Hepatocyte (in vitro differentiated cells): ENCODE measurements around the gene PNPLA7. TPM values are rescaled to one million over a fixed set of nuclear protein-coding genes. Genes with fewer than 3 reads are reported as not detected.
"Not testable (repeated sequence)": the region's sequence is repeated elsewhere in the genome, so short reads cannot be mapped to it uniquely, and the experiment has no call there.

Source experiments
- DNase-seq: peaks from one replicate; pipeline ENCODE4 v3.0.0-alpha.2; 2016; ENCODE audit warnings: low spot score
- H2AFZ ChIP-seq: fragments of 200-600 bp; sonication (generic); 2 replicates; pipeline ENCODE4 v1.6.0; 2016; ENCODE audit warnings: antibody characterized with exemption, mild to moderate bottlenecking
- H3K27ac ChIP-seq: fragments of 200-600 bp; sonication (generic); 2 replicates; pipeline ENCODE4 v1.5.1; 2016; ENCODE audit warnings: mild to moderate bottlenecking
- H3K27me3 ChIP-seq: fragments of 200-600 bp; sonication (generic); 2 replicates; pipeline ENCODE4 v1.6.1; 2016
- H3K36me3 ChIP-seq: fragments of 200-600 bp; sonication (generic); replicated peaks from 2 replicates; pipeline ENCODE4 v1.5.1; 2016; ENCODE audit warnings: low read depth; ENCODE audit not compliant: insufficient read depth
- H3K4me1 ChIP-seq: fragments of 200-600 bp; sonication (generic); 2 replicates; pipeline ENCODE4 v1.5.1; 2016; ENCODE audit warnings: mild to moderate bottlenecking, moderate library complexity; ENCODE audit not compliant: insufficient read depth
- H3K4me2 ChIP-seq: fragments of 200-600 bp; sonication (generic); 2 replicates; pipeline ENCODE4 v1.6.0; 2016
- H3K4me3 ChIP-seq: fragments of 200-600 bp; sonication (generic); 2 replicates; pipeline ENCODE4 v1.5.1; 2016; ENCODE audit warnings: mild to moderate bottlenecking
- H3K79me2 ChIP-seq: fragments of 200-600 bp; sonication (generic); 2 replicates; pipeline ENCODE4 v1.6.0; 2017; ENCODE audit warnings: mild to moderate bottlenecking
- H3K9me2 ChIP-seq: fragments of 200-600 bp; sonication (generic); replicated peaks from 2 replicates; pipeline ENCODE4 v1.6.0; 2017; ENCODE audit warnings: mild to moderate bottlenecking; ENCODE audit not compliant: insufficient read depth
- H3K9me3 ChIP-seq: fragments of 200-600 bp; sonication (generic); 2 replicates; pipeline ENCODE4 v1.5.1; 2016; ENCODE audit warnings: low read depth, mild to moderate bottlenecking
- H4K20me1 ChIP-seq: fragments of 200-600 bp; sonication (generic); 2 replicates; pipeline ENCODE4 v1.6.0; 2016; ENCODE audit warnings: mild to moderate bottlenecking; ENCODE audit not compliant: insufficient read depth, poor library complexity, severe bottlenecking
- EZH2 ChIP-seq: fragments of 200-600 bp; sonication (generic); IDR thresholded peaks from 2 replicates; pipeline ENCODE4 v1.6.1; 2016; ENCODE audit warnings: antibody characterized with exemption, mild to moderate bottlenecking, borderline replicate concordance
- EZH2phosphoT487 ChIP-seq: fragments of 200-600 bp; sonication (generic); IDR thresholded peaks from one replicate; pipeline ENCODE4 v1.6.1; 2018; ENCODE audit warnings: antibody characterized with exemption, mild to moderate bottlenecking, low read depth, moderate library complexity; ENCODE audit not compliant: unreplicated experiment, severe bottlenecking
- WGBS: methylation state at CpG from one replicate; pipeline ENCODE4 v1.1.6; 2016; ENCODE audit warnings: low lambda C conversion rate; ENCODE audit errors: missing lambda C conversion rate; 5-methylcytosine and 5-hydroxymethylcytosine counted together
- polyA plus RNA-seq: library from polyadenylated mRNA; unstranded; fragments of >200 nt; fragmentation: Nextera tagmentation; extraction: Ambion mirVana; gene quantifications from 2 replicates; pipeline ENCODE4 v1.2.1, GENCODE V29; 2016
- total RNA-seq: library from RNA; depleted of rRNA; stranded (reverse); fragments of >200 nt; gene quantifications from 2 replicates; pipeline ENCODE4 v1.2.3, GENCODE V29; 2014
- TF ChIP-seq, protein P1 (sequence below): fragments of 200-600 bp; sonication (generic); IDR thresholded peaks from 2 replicates; pipeline ENCODE4 v1.5.1; 2016; ENCODE audit warnings: antibody characterized with exemption, mild to moderate bottlenecking; ENCODE audit not compliant: poor library complexity

The PNPLA7 gene
- total RNA-seq (0.56 and 0.77 TPM in 2 replicates), polyA plus RNA-seq (0.62 and 2.0 TPM in 2 replicates)

DNA sequence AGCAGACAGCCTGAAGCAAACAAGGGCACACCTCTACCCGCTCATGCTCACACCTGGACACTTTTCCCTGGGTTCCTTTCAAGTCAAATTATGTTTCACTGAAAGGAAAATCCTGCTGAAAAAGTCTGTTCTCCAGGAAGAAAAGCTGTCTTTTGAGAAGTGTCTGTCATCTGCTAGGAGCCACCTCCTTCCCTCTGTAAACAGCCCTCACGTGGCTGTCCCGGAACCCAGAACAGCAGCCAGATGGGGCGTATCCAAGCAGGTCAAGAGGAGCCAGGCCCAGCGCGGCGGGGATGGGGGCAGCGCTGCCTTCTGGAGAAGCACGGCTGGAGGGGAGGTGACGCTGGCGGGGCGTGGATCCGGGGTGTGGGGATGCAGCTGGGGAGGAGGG lies at the start of gene PNPLA7:
Gene PNPLA7 (minus strand): TSS at position 172 of the 391 bp plus-strand sequence. CDS start 205 bp downstream, outside the sequence.
- Histone ChIP-seq H3K27me3 (no peaks in the 10 kb centered on the region), H3K4me1 (peaks cover 8% of the 10 kb centered on the region)

DNA sequence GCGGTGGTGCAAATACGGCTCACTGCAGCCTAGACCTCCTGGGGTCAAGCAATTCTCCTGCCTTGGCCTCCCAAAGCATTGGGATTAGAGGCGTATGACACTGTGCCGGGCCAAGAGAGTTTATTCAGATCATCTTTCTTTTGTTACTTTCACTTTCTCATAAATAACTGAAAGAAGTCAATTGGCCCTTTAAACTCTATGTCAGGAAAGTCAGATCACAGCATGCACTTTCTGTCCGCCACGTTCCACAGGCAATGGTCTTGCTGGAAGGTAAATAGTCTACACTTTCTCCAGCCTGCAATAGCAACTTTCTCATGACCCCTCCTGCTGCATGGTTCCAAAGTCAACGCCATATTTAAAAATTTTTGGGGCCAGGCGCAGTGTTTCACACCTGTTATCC lies 48.7 kb upstream of the PNPLA7 start:
- no peak for DNase-seq
- Histone ChIP-seq H3K27ac (no peak overlapping the region), H3K36me3 (no peaks in the 10 kb centered on the region), H3K9me2 (no peaks in the 10 kb centered on the region), H3K79me2 (no peaks in the 10 kb centered on the region), H3K4me2 (no peak overlapping the region), H3K27me3 (no peaks in the 10 kb centered on the region), H3K9me3 (no peaks in the 10 kb centered on the region), H3K4me1 (no peaks in the 10 kb centered on the region), H2AFZ (no peak overlapping the region), H3K4me3 (no peak overlapping the region), H4K20me1 (no peaks in the 10 kb centered on the region)
- WGBS: 83% methylated on average over 8 of the region's 8 CpGs
- no peak for TF ChIP-seq EZH2phosphoT487
- TF ChIP-seq EZH2: no peak
- TF ChIP-seq, protein P1, sequence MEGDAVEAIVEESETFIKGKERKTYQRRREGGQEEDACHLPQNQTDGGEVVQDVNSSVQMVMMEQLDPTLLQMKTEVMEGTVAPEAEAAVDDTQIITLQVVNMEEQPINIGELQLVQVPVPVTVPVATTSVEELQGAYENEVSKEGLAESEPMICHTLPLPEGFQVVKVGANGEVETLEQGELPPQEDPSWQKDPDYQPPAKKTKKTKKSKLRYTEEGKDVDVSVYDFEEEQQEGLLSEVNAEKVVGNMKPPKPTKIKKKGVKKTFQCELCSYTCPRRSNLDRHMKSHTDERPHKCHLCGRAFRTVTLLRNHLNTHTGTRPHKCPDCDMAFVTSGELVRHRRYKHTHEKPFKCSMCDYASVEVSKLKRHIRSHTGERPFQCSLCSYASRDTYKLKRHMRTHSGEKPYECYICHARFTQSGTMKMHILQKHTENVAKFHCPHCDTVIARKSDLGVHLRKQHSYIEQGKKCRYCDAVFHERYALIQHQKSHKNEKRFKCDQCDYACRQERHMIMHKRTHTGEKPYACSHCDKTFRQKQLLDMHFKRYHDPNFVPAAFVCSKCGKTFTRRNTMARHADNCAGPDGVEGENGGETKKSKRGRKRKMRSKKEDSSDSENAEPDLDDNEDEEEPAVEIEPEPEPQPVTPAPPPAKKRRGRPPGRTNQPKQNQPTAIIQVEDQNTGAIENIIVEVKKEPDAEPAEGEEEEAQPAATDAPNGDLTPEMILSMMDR: no peak

More for the DNA sequence above, at the start of gene PNPLA7:
- H3K4me2 ChIP-seq: peak within 1 kb of the TSS; percentile 99
- H4K20me1 ChIP-seq: no peaks in the 10 kb centered on the region
- H3K27ac ChIP-seq: peak within 1 kb of the TSS; percentile 85
- H2AFZ ChIP-seq: peak within 1 kb of the TSS; percentile 93
- no peaks in the 10 kb centered on the region for H3K9me2 ChIP-seq
- peak; percentile 91 for DNase-seq
- no peaks in the 10 kb centered on the region for H3K79me2 ChIP-seq
- no peaks in the 10 kb centered on the region for H3K9me3 ChIP-seq
- 6% methylated on average over 10 of the region's 13 CpGs for WGBS
- peak within 1 kb of the TSS; percentile 63 for H3K4me3 ChIP-seq
- TF ChIP-seq EZH2phosphoT487: no peak
- TF ChIP-seq, protein P1: no peak
- TF ChIP-seq EZH2: no peak
- no peaks in the 10 kb centered on the region for H3K36me3 ChIP-seq

DNA sequence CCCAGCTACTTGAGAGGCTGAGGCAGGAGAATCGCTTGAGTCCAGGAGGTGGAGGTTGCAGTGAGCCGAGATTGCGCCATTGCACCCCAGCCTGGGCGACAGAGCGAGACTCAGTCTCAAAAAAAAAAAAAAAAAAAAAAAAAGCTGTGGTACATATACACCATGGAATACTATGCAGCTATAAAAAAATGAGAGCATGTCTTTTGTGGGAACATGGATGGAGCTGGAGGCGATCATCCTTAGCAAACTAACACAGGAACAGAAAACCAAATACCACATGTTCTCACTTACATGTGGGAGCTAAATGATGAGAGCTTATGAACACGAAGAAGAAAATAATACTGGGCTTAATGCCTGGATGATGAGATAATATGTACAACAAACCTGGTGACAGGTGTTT lies 46.4 kb upstream of the PNPLA7 start:
- DNase-seq, H3K4me3 ChIP-seq, H3K9me3 ChIP-seq, H3K36me3 ChIP-seq, H4K20me1 ChIP-seq, H3K4me2 ChIP-seq, H3K27ac ChIP-seq, H3K4me1 ChIP-seq, H2AFZ ChIP-seq, H3K9me2 ChIP-seq, H3K27me3 ChIP-seq, H3K79me2 ChIP-seq: not testable (repeated sequence)
- over 99% methylated on average over 5 of the region's 7 CpGs for WGBS

DNA sequence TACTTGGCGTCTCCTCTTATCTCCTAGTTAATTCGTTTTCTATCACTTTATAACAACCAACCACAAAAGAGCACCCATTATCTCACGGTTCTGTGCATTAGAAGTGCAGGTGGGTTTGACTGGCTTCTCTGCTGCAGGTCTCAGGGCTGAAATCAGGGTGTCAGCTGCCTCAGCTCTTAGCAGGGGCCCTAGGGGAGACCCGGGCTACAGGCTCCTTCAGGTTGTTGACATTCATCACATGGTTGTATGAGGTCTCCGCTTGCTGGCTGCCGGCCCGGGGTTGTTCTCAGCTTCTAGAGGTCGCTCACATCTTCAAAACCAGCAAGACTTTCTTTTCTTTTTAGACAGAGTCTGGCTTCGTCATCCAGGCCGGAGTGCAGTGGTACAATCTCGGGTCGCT lies 43.0 kb upstream of the PNPLA7 start:
- TF ChIP-seq, protein P1: no peak
- TF ChIP-seq EZH2phosphoT487 (no peak), EZH2 (no peak)
- Histone ChIP-seq H3K4me1 (peaks cover 7% of the 10 kb centered on the region), H3K9me2 (no peaks in the 10 kb centered on the region), H4K20me1 (peaks cover 10% of the 10 kb centered on the region), H3K79me2 (peaks cover 16% of the 10 kb centered on the region), H3K27me3 (no peaks in the 10 kb centered on the region), H2AFZ (no peak overlapping the region), H3K4me2 (no peak overlapping the region), H3K36me3 (no peaks in the 10 kb centered on the region), H3K27ac (no peak overlapping the region), H3K9me3 (no peaks in the 10 kb centered on the region), H3K4me3 (no peak overlapping the region)
- DNase-seq: no peak
- WGBS: 83% methylated on average over 12 of the region's 12 CpGs
